Measurements from ENCODE around the gene MPZL1.

The MPZL1 gene

GRCh38 chr1:167761400-167761799, 39.6 kb downstream of the MPZL1 start:
- no peaks in the 10 kb centered on the region for H3K27me3 ChIP-seq (ENCODE audit: control insufficient read depth, low read length)
- no peaks in the 10 kb centered on the region for H3K9me3 ChIP-seq (ENCODE audit: control insufficient read depth, insufficient read depth, low read length)
- no peak for TF ChIP-seq EZH2phosphoT487 (IDR thresholded peaks at IDR 0.05; ENCODE audit: borderline replicate concordance, low read length)
- TF ChIP-seq CTCF (IDR thresholded peaks at IDR 0.05; ENCODE audit: low read depth, low read length, poor library complexity, severe bottlenecking), result no peak
- peaks cover 54% of the 10 kb centered on the region for H3K79me2 ChIP-seq (ENCODE audit: control insufficient read depth, low read length)
- peaks cover 9% of the 10 kb centered on the region for H3K36me3 ChIP-seq (ENCODE audit: control insufficient read depth, low read length)
- no peak overlapping the region for H3K27ac ChIP-seq (ENCODE audit: low read depth, low read length)
- H3K9me2 ChIP-seq (replicated peaks; ENCODE audit: control insufficient read depth, low read length), result no peaks in the 10 kb centered on the region; the same call in 1 of the 2 replicates
- no peaks in the 10 kb centered on the region for H4K20me1 ChIP-seq (ENCODE audit: control insufficient read depth, insufficient read depth, low read depth, low read length)
- peaks cover 23% of the 10 kb centered on the region for H3K4me1 ChIP-seq (ENCODE audit: control insufficient read depth, low read length)
- H3K4me2 ChIP-seq (ENCODE audit: low read length), result no peak overlapping the region
- H3K4me3 ChIP-seq (ENCODE audit: low read length), result no peak overlapping the region
- H3F3A ChIP-seq (ENCODE audit: control insufficient read depth, insufficient read depth), result peaks cover 3% of the 10 kb centered on the region; the same call in 1 of the 2 replicates

GRCh38 chr1:167762061-167762746, 40.4 kb downstream of the MPZL1 start:
- Histone ChIP-seq H3K27ac (ENCODE audit: low read depth, low read length) (no peak overlapping the region), H3K9me2 (replicated peaks; ENCODE audit: control insufficient read depth, low read length) (no peaks in the 10 kb centered on the region; the same call in 1 of the 2 replicates), H3K4me2 (ENCODE audit: low read length) (no peak overlapping the region), H4K20me1 (ENCODE audit: control insufficient read depth, insufficient read depth, low read depth, low read length) (no peaks in the 10 kb centered on the region), H3K27me3 (ENCODE audit: control insufficient read depth, low read length) (no peaks in the 10 kb centered on the region), H3K36me3 (ENCODE audit: control insufficient read depth, low read length) (peaks cover 14% of the 10 kb centered on the region), H3K4me3 (ENCODE audit: low read length) (no peak overlapping the region), H3K79me2 (ENCODE audit: control insufficient read depth, low read length) (peaks cover 46% of the 10 kb centered on the region), H3K4me1 (ENCODE audit: control insufficient read depth, low read length) (peaks cover 15% of the 10 kb centered on the region), H3K9me3 (ENCODE audit: control insufficient read depth, insufficient read depth, low read length) (no peaks in the 10 kb centered on the region), H3F3A (ENCODE audit: control insufficient read depth, insufficient read depth) (no peaks in the 10 kb centered on the region)
- TF ChIP-seq EZH2phosphoT487 (IDR thresholded peaks at IDR 0.05; ENCODE audit: borderline replicate concordance, low read length) (no peak), CTCF (IDR thresholded peaks at IDR 0.05; ENCODE audit: low read depth, low read length, poor library complexity, severe bottlenecking) (no peak)

- Histone ChIP-seq H3F3A (ENCODE audit: control insufficient read depth, insufficient read depth) (no peaks in the 10 kb centered on the region), H3K36me3 (ENCODE audit: control insufficient read depth, low read length) (peaks cover 23% of the 10 kb centered on the region), H3K79me2 (ENCODE audit: control insufficient read depth, low read length) (peaks cover 32% of the 10 kb centered on the region), H3K4me3 (ENCODE audit: low read length) (no peak overlapping the region), H3K27me3 (ENCODE audit: control insufficient read depth, low read length) (no peaks in the 10 kb centered on the region), H3K4me1 (ENCODE audit: control insufficient read depth, low read length) (peaks cover under 1% of the 10 kb centered on the region), H3K4me2 (ENCODE audit: low read length) (no peak overlapping the region), H4K20me1 (ENCODE audit: control insufficient read depth, insufficient read depth, low read depth, low read length) (no peaks in the 10 kb centered on the region), H3K27ac (ENCODE audit: low read depth, low read length) (no peak overlapping the region), H3K9me2 (replicated peaks; ENCODE audit: control insufficient read depth, low read length) (no peaks in the 10 kb centered on the region; the same call in 1 of the 2 replicates), H3K9me3 (ENCODE audit: control insufficient read depth, insufficient read depth, low read length) (no peaks in the 10 kb centered on the region)
- TF ChIP-seq CTCF (IDR thresholded peaks at IDR 0.05; ENCODE audit: low read depth, low read length, poor library complexity, severe bottlenecking) (no peak), EZH2phosphoT487 (IDR thresholded peaks at IDR 0.05; ENCODE audit: borderline replicate concordance, low read length) (no peak)
These were observed 41.9 kb downstream of the MPZL1 start for GRCh38 chr1:167763525-167764220.

All from DOHH2 (cell line).